HCT116 (cell line): ENCODE measurements around the gene ANKRD37. TPM values are rescaled to one million over a fixed set of nuclear protein-coding genes. Genes with fewer than 3 reads are reported as not detected.

Experiments used
- ATAC-seq: fragments of 200-7000 bp; cut with Tn5 transposase; 2 replicates; pipeline ENCODE4 v1.9.1; 2020; ENCODE audit warnings: mild to moderate bottlenecking, moderate library complexity
- BruUV-seq: library from RNA; stranded (reverse); fragments of 400-500 nt; replicated peaks from 2 replicates; lab custom pipeline; 2021; lab: Mats Ljungman, UMichigan
- CTCF ChIA-PET: fragments of 300-600 bp; sonication (Branson Sonifier 250); formaldehyde crosslinking; loops from one replicate; lab custom pipeline; 2021; ENCODE audit warnings: antibody characterized with exemption; lab: Charles Lee
- POLR2A ChIA-PET: fragments of 300-600, 350-600 bp; sonication (Branson Sonifier 250); formaldehyde crosslinking; loops from one replicate; lab custom pipeline; 2021; ENCODE audit warnings: antibody characterized with exemption; lab: Charles Lee
- RAD21 ChIA-PET, 2 experiments: fragments of 300-600 bp; sonication (Branson Sonifier 250); formaldehyde crosslinking; loops; one replicate each; lab custom pipeline; 2023; ENCODE audit warnings: low total read pairs in 2 of 2; ENCODE audit not compliant: uncharacterized antibody in 2 of 2, unreplicated experiment in 2 of 2, low non-redundant PET in 1 of 2; lab: Charles Lee
- DNase-seq: peaks from one replicate; pipeline ENCODE4 v3.0.0-alpha.2; 2010; ENCODE audit warnings: low read depth, low spot score
- H2AFZ ChIP-seq: fragments of 200-600 bp; shearing (Covaris generic), sonication (generic); 2 replicates; pipeline ENCODE4 v1.6.1; 2017; ENCODE audit warnings: low read depth, mixed run types, mixed read lengths, antibody characterized with exemption, low read length; ENCODE audit not compliant: poor library complexity, severe bottlenecking
- H3K27ac ChIP-seq: 2 replicates; pipeline ENCODE4 v1.5.1; 2012; ENCODE audit warnings: low read depth, low read length
- H3K27me3 ChIP-seq: fragments of 200-600 bp; sonication (generic); 2 replicates; pipeline ENCODE4 v1.6.1; 2016; ENCODE audit warnings: mixed run types, low read length, mixed read lengths; ENCODE audit not compliant: insufficient read depth
- H3K36me3 ChIP-seq, 2 experiments: fragments of 200-500 bp in 1 of 2; fragments of 200-600 bp in 1 of 2; sonication (Bioruptor generic) in 1 of 2; sonication (generic) in 1 of 2; 2 replicates each; pipeline versions ENCODE4 v1.5.1 to v1.6.1; 2014 to 2016; ENCODE audit warnings: low read length in 2 of 2, inconsistent platforms in 1 of 2, mixed read lengths in 1 of 2, mixed run types in 1 of 2; ENCODE audit not compliant: insufficient read depth in 2 of 2, control insufficient read depth in 1 of 2
- H3K4me1 ChIP-seq, 2 experiments: fragments of 200-600 bp in 1 of 2; sonication (generic) in 1 of 2; 2 replicates each; pipeline versions ENCODE4 v1.5.1 to v1.6.1; 2012 to 2017; ENCODE audit warnings: low read length in 2 of 2, inconsistent platforms in 1 of 2, mild to moderate bottlenecking in 1 of 2, mixed read lengths in 1 of 2, mixed run types in 1 of 2, moderate library complexity in 1 of 2; ENCODE audit not compliant: insufficient read depth in 2 of 2, control insufficient read depth in 1 of 2
- H3K4me2 ChIP-seq: fragments of 200-600 bp; sonication (generic); 2 replicates; pipeline ENCODE4 v1.6.1; 2017; ENCODE audit warnings: mixed run types, low read length, mixed read lengths
- H3K4me3 ChIP-seq, 2 experiments: fragments of 200-600 bp in 1 of 2; sonication (generic) in 1 of 2; replicated peaks in 1 of 2; 2 replicates each; pipeline ENCODE4 v1.5.1; 2011 to 2016; ENCODE audit warnings: low read length in 2 of 2, control low read depth in 1 of 2, low read depth in 1 of 2, mild to moderate bottlenecking in 1 of 2, mixed read lengths in 1 of 2, mixed run types in 1 of 2
- H3K79me2 ChIP-seq: fragments of 200-600 bp; sonication (generic); 2 replicates; pipeline ENCODE4 v1.6.1; 2017; ENCODE audit warnings: mild to moderate bottlenecking, mixed run types, low read length, moderate library complexity, mixed read lengths; ENCODE audit not compliant: insufficient read depth
- H3K9ac ChIP-seq: fragments of 200-600 bp; sonication (generic); 2 replicates; pipeline ENCODE4 v1.6.1; 2016; ENCODE audit warnings: low read length, mixed read lengths
- H3K9me2 ChIP-seq: fragments of 200-600 bp; sonication (generic), shearing (Covaris generic); 2 replicates; pipeline ENCODE4 v1.6.1; 2017; ENCODE audit warnings: mixed run types, mild to moderate bottlenecking, moderate library complexity; ENCODE audit not compliant: insufficient read depth
- H3K9me3 ChIP-seq, 2 experiments: fragments of 200-500 bp in 1 of 2; fragments of 200-600 bp in 1 of 2; sonication (Bioruptor generic) in 1 of 2; sonication (generic) in 1 of 2; 2 replicates each; pipeline ENCODE4 v1.6.1; 2014 to 2017; ENCODE audit warnings: low read length in 2 of 2, mixed read lengths in 2 of 2, inconsistent platforms in 1 of 2, low read depth in 1 of 2, mild to moderate bottlenecking in 1 of 2, mixed run types in 1 of 2, moderate library complexity in 1 of 2; ENCODE audit not compliant: control insufficient read depth in 1 of 2, insufficient read depth in 1 of 2
- H4K20me1 ChIP-seq: fragments of 200-600 bp; sonication (generic), shearing (Covaris generic); 2 replicates; pipeline ENCODE4 v1.6.1; 2017; ENCODE audit warnings: mixed run types, mild to moderate bottlenecking, moderate library complexity; ENCODE audit not compliant: insufficient read depth
- ATF3 ChIP-seq: IDR thresholded peaks from 2 replicates; pipeline ENCODE4 v1.6.1; 2012
- CBX3 ChIP-seq: IDR thresholded peaks from 2 replicates; pipeline ENCODE4 v1.6.1; 2012; ENCODE audit warnings: low read depth
- CTCF ChIP-seq, 3 experiments: fragments of 200-600 bp in 1 of 3; sonication (generic) in 1 of 3; IDR thresholded peaks in 2 of 3; conservative IDR thresholded peaks in 1 of 3; 2 replicates each; pipeline ENCODE4 v1.5.1; 2012 to 2017; ENCODE audit warnings: low read depth in 2 of 3, low read length in 2 of 3, antibody characterized with exemption in 1 of 3, borderline replicate concordance in 1 of 3, control low read depth in 1 of 3, mild to moderate bottlenecking in 1 of 3, mixed read lengths in 1 of 3, mixed run types in 1 of 3, moderate library complexity in 1 of 3; ENCODE audit not compliant: insufficient read depth in 1 of 3
- EZH2phosphoT487 ChIP-seq: fragments of 200-600 bp; IDR thresholded peaks from 2 replicates; pipeline ENCODE4 v1.6.1; 2018; ENCODE audit warnings: antibody characterized with exemption, borderline replicate concordance
- FOSL1 ChIP-seq: IDR thresholded peaks from 2 replicates; pipeline ENCODE4 v1.6.1; 2012; ENCODE audit warnings: low read depth
- JUND ChIP-seq: IDR thresholded peaks from 2 replicates; pipeline ENCODE4 v1.6.1; 2012
- POLR2AphosphoS5 ChIP-seq: IDR thresholded peaks from 2 replicates; pipeline ENCODE4 v1.6.1; 2011; ENCODE audit warnings: mild to moderate bottlenecking, low read depth, low read length, moderate library complexity
- REST ChIP-seq: IDR thresholded peaks from 2 replicates; pipeline ENCODE4 v1.6.1; 2012; ENCODE audit warnings: low read depth
- SIN3A ChIP-seq: IDR thresholded peaks from 2 replicates; pipeline ENCODE4 v1.6.1; 2012; ENCODE audit warnings: low read depth
- SRF ChIP-seq: IDR thresholded peaks from 2 replicates; pipeline ENCODE4 v1.6.1; 2012; ENCODE audit warnings: low read depth
- TCF7L2 ChIP-seq: IDR thresholded peaks from 2 replicates; pipeline ENCODE4 v1.7.0; 2011; ENCODE audit warnings: borderline replicate concordance, inconsistent platforms; ENCODE audit not compliant: insufficient read depth, insufficient read length; ENCODE audit errors: extremely low read depth
- ZBTB33 ChIP-seq: IDR thresholded peaks from 2 replicates; pipeline ENCODE4 v1.6.1; 2011; ENCODE audit warnings: mild to moderate bottlenecking, low read length, moderate library complexity; ENCODE audit not compliant: insufficient replicate concordance; ENCODE audit errors: extremely low read depth
- ZFX ChIP-seq: fragments of 450-650 bp; IDR thresholded peaks from 2 replicates; pipeline ENCODE4 v1.6.1; 2017
- intact Hi-C: fragments of 100-400 bp; cut with micrococcal nuclease; formaldehyde crosslinking; loops from 2 replicates; pipeline ENCODE4 v1.10.0; 2022
- total RNA-seq: library from RNA; stranded (reverse); gene quantifications from one replicate; pipeline ENCODE4 v1.2.1, GENCODE V29; 2021; ENCODE audit not compliant: unreplicated experiment

ANKRD37 gene
- total RNA-seq, 1 experiment from 2014 or later: 29.9 TPM

- TF ChIP-seq REST (no peak), EZH2phosphoT487 (no peak), ZBTB33 (no peak), JUND (no peak)
Measured at GRCh38 chr4:185357211-185357610, 39.4 kb upstream of the ANKRD37 start (continued).

- Histone ChIP-seq H3K9ac (no peak overlapping the region), H3K36me3 (no peaks in the 10 kb centered on the region), H3K4me3 (no peak overlapping the region), H3K4me2 (no peak overlapping the region), H3K79me2 (no peaks in the 10 kb centered on the region), H3K27me3 (no peaks in the 10 kb centered on the region), H4K20me1 (no peaks in the 10 kb centered on the region), H3K4me1 (peaks cover 0 to 8% of the 10 kb centered on the region in 2 experiments; a peak in 2 of 4 replicates), H3K27ac (no peak overlapping the region), H2AFZ (no peak overlapping the region), H3K9me2 (no peaks in the 10 kb centered on the region), H3K9me3 (no peaks in the 10 kb centered on the region)
- RAD21 ChIA-PET: no interaction called here
- no peak for DNase-seq
- no TSS peak for BruUV-seq
- intact Hi-C loops: no loop called here
- CTCF ChIA-PET: no interaction called here
- POLR2A ChIA-PET: no interaction called here
- ATAC-seq: no peak
- TF ChIP-seq ZFX: no peak
- no peak for TF ChIP-seq ATF3
- no peak for TF ChIP-seq CBX3
- no peak for TF ChIP-seq TCF7L2
- no peak for TF ChIP-seq JUND
- no peak for TF ChIP-seq FOSL1
- TF ChIP-seq CTCF (IDR thresholded peaks at IDR 0.05 in 2 of 3, conservative IDR thresholded peaks at IDR 0.05 in 1 of 3; ENCODE audit: borderline replicate concordance in 1 of 3, insufficient read depth in 1 of 3, low read depth in 2 of 3, low read length in 2 of 3): no peak
- TF ChIP-seq POLR2AphosphoS5: no peak
- no peak for TF ChIP-seq EZH2phosphoT487
- TF ChIP-seq SIN3A: no peak
- no peak for TF ChIP-seq SRF
Measured at GRCh38 chr4:185357733-185358440, 38.8 kb upstream of the ANKRD37 start.
